Right atrium auricular region (tissue), 2 donors: ENCODE results near the gene ABR. TPM values are rescaled to one million over a fixed set of nuclear protein-coding genes. Genes with fewer than 3 reads are reported as not detected.

Experiments
- DNase-seq: peaks from one replicate; pipeline ENCODE4 v3.0.0-alpha.2; 2019; ENCODE audit warnings: low spot score
- H3K27ac ChIP-seq, 2 donors: fragments of 200-600 bp; sonication (generic); 1 replicate in 1 of 2; 2 replicates in 1 of 2; pipeline ENCODE4 v1.5.1; 2016 to 2019
- H3K27me3 ChIP-seq, 2 donors: fragments of 200-600 bp; sonication (generic); one replicate each; pipeline versions ENCODE4 v1.5.1 to v1.6.0; 2017 to 2019
- H3K36me3 ChIP-seq: fragments of 200-600 bp; sonication (generic); one replicate; pipeline ENCODE4 v1.5.1; 2016
- H3K4me1 ChIP-seq, 2 donors: fragments of 200-600 bp; sonication (generic); one replicate each; pipeline versions ENCODE4 v1.5.1 to v1.6.0; 2017 to 2019
- H3K4me3 ChIP-seq, 2 donors: fragments of 200-600 bp; sonication (generic); 1 replicate in 1 of 2; 2 replicates in 1 of 2; pipeline ENCODE4 v1.5.1; 2017 to 2019; ENCODE audit warnings: mild to moderate bottlenecking in 1 of 2, moderate library complexity in 1 of 2
- H3K9me3 ChIP-seq, 2 donors: fragments of 200-600 bp; sonication (generic); one replicate each; pipeline ENCODE4 v1.5.1; 2019
- CTCF ChIP-seq, 2 donors: fragments of 200-600 bp; sonication (generic); IDR thresholded peaks; one replicate each; pipeline ENCODE4 v1.5.1; 2019; ENCODE audit warnings: antibody characterized with exemption in 2 of 2
- microRNA-seq, 2 donors: library from miRNA; unstranded; fragments of <30 nt; microRNA quantifications; one replicate each; pipeline ENCODE4, GENCODE V29; 2016 to 2017; ENCODE audit warnings: borderline number of aligned reads in 2 of 2, borderline replicate concordance in 1 of 2
- total RNA-seq, 2 donors: library from RNA; depleted of rRNA; stranded (reverse); fragments of >200 nt; gene quantifications; one replicate each; pipeline ENCODE4 v1.1.0, GENCODE V29; 2016

ABR gene
- total RNA-seq, 2 donors from 2014 or later = 94.9 to 116 TPM

- Histone ChIP-seq H3K4me3 (no peak overlapping the region), H3K27ac (no peak overlapping the region), H3K9me3 (no peaks in the 10 kb centered on the region), H3K27me3 (no peaks in the 10 kb centered on the region), H3K4me1 (peaks cover 0 to 24% of the 10 kb centered on the region in 2 donors), H3K36me3 (no peaks in the 10 kb centered on the region)
- TF ChIP-seq CTCF (IDR thresholded peaks at IDR 0.05) = no peak
- DNase-seq = no peak
Measured at GRCh38 chr17:953767-954166, 226.0 kb downstream of the ABR start.

Small RNA genes lying within 50 kb of the gene (microRNA-seq; reads per million reads assigned to microRNA genes)
- 0.71 to 1.4 reads per million in 2 donors for gene MIR3183

Other genes with a start within 250 kb of the ABR start
- gene NXN, start 200.2 kb downstream of the ABR start, total RNA-seq = 10 to 100 TPM; 15.6 to 17.5 TPM
- 10 to 100 TPM; 14.8 to 15.4 TPM for gene TIMM22, start 182.9 kb downstream of the ABR start, total RNA-seq
- not detected for gene BHLHA9, start 90.5 kb upstream of the ABR start, total RNA-seq
- 1 to 10 TPM in 1 of 2 donors, under 1 TPM in 1; 0.48 to 4.2 TPM for gene TRARG1, start 99.7 kb upstream of the ABR start, total RNA-seq
- gene YWHAE, start 220.2 kb upstream of the ABR start, total RNA-seq = 100 to 1,000 TPM; 655 to 703 TPM